ENCODE measurements around the gene FSTL3. TPM values are rescaled to one million over a fixed set of nuclear protein-coding genes. Genes with fewer than 3 reads are reported as not detected.

Gene FSTL3
- total and polyA plus RNA-seq, 3 donors from 2014 or later: 98.6 to 397 (median 343) TPM

DNA sequence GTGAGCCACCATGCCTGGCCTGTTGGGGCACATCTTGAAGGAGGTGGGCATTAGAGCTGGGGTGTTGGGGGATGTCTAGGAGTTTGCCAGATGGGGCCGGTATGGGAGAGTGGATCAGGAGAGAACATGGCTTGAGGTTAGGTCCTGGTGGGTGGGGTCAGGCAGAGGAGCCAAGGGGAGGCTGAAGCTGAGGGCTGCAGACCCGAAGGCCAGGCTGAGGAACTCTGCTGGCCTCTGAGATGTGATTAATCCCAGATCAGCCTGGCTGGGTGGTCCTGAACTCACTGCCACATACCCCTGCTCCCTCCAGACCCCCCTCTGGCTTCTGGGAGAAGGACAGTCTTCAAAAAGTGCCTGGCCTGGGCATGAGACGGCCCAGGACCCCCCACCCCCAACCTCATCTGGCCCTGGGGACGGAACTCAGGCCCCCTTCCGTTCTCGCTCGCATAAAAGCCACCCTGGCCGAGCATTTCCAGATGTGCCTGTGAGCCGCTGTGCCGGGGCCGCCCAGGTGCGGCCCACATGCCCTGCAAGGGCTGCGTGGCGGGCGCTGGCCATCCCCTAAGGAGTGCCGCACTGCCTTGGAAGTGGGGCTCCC, 2.7 kb downstream of the FSTL3 start:
- Histone ChIP-seq H3K27me3 (no peaks in the 10 kb centered on the region), H3K4me1 (peaks cover 41% of the 10 kb centered on the region), H3K9me3 (no peaks in the 10 kb centered on the region), H3K36me3 (ENCODE audit: low read depth, missing control alignments) (no peaks in the 10 kb centered on the region), H3K27ac (peak overlapping the region; percentile 66 to 94), H3K4me3 (no peak overlapping the region)
- no peak for DNase-seq
- 46 to 78% methylated on average over 3 to 16 of the region's 16 CpGs for WGBS, 2 donors
- TF ChIP-seq POLR2A (IDR thresholded peaks at IDR 0.05): no peak
- TF ChIP-seq, protein P1, sequence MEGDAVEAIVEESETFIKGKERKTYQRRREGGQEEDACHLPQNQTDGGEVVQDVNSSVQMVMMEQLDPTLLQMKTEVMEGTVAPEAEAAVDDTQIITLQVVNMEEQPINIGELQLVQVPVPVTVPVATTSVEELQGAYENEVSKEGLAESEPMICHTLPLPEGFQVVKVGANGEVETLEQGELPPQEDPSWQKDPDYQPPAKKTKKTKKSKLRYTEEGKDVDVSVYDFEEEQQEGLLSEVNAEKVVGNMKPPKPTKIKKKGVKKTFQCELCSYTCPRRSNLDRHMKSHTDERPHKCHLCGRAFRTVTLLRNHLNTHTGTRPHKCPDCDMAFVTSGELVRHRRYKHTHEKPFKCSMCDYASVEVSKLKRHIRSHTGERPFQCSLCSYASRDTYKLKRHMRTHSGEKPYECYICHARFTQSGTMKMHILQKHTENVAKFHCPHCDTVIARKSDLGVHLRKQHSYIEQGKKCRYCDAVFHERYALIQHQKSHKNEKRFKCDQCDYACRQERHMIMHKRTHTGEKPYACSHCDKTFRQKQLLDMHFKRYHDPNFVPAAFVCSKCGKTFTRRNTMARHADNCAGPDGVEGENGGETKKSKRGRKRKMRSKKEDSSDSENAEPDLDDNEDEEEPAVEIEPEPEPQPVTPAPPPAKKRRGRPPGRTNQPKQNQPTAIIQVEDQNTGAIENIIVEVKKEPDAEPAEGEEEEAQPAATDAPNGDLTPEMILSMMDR (IDR thresholded peaks at IDR 0.05): no peak
- intact Hi-C loops (cut with DNase I; ENCODE audit: low total_unique reads): no loop called here

DNA sequence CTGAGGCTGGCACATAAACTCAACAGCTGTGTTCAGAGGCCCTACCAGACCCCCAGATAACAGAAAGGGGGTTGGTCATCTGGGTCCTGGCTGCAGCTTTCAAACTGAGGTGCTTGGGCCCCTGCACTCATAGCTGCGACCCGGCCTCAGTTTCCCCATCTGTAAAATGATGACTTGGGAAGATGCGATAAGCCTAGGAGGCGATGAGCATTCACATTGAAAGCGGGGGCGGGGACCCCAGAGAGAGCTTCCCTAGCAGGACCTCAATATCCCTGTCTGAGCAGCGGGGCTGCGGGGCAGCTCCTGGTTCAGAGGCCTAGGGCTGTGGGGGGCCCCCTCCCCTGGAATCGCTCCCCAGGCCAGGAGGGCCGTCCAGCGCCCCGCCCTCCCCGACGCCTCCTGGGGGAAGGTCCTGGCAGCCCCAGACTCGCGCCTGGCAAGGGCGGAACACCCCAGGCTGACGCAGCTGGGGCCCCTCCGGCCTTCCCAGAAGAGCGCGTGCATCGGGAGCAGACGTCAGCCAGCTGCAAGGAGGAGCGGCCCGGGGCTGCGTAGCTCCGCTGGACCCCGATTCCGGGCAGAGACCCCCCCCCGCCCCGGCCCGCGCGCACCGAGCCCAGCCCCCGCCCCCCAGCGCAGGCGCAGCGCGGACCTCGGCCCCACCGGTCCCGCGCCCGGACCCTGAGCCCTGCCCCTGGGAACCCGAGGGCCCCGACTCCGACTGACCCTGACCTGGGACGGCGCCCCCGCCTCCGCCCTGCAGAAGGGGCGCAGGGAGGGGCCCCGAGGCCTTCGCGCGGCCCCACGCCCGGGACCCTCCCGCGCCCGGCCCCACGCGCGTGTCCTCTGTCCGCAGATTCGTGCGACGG, 3.5 kb downstream of the FSTL3 start:
- intact Hi-C loops (cut with DNase I; ENCODE audit: low total_unique reads): no loop called here
- Histone ChIP-seq H3K27ac (peak overlapping the region; percentile 66 to 94), H3K36me3 (ENCODE audit: low read depth, missing control alignments) (no peaks in the 10 kb centered on the region), H3K4me1 (peaks cover 33% of the 10 kb centered on the region), H3K27me3 (no peaks in the 10 kb centered on the region), H3K4me3 (peak overlapping the region; percentile 61 to 76), H3K9me3 (no peaks in the 10 kb centered on the region)
- peak; percentile 67 for DNase-seq
- whole genome bisulfite sequencing, 2 donors: 5 to 17% methylated on average over 6 to 55 of the region's 69 CpGs
- no peak for TF ChIP-seq POLR2A (IDR thresholded peaks at IDR 0.05)
- TF ChIP-seq, protein P1 (IDR thresholded peaks at IDR 0.05): no peak

DNA sequence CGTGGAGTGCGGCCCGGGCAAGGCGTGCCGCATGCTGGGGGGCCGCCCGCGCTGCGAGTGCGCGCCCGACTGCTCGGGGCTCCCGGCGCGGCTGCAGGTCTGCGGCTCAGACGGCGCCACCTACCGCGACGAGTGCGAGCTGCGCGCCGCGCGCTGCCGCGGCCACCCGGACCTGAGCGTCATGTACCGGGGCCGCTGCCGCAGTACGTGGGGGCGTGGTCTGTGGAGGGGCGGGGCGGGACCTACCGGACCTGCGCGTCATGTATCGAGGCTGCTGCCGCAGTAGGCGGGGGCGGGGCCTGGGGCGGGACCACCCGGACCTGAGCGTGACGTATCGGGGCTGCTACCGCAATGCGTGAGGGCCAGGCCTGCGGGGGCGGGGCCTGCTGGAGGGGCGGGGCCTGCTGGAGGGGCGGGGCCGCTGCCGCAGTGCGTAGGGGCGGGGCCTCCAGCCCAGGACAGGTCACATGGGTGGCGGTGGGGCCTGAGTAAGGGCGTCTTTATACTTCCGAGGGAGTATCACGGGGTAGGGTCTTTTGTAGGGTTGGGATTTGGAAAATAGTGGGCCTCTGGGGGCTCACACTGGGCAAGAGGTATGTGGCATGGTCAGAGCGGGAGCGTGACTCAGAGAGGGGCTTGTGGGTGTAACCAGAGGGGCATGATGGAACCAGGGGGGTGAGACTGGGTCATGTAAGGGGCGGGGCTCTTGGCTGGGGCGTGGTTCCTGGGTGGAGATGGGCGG, 4.3 kb downstream of the FSTL3 start:
- peak; percentile 100 for DNase-seq
- Histone ChIP-seq H3K9me3 (no peaks in the 10 kb centered on the region), H3K27ac (peak overlapping the region; percentile 88 to 94), H3K36me3 (ENCODE audit: low read depth, missing control alignments) (no peaks in the 10 kb centered on the region), H3K4me1 (peaks cover 25% of the 10 kb centered on the region), H3K27me3 (no peaks in the 10 kb centered on the region), H3K4me3 (peak overlapping the region; percentile 61 to 76)
- intact Hi-C loops (cut with DNase I; ENCODE audit: low total_unique reads): no loop called here
- TF ChIP-seq, protein P1 (IDR thresholded peaks at IDR 0.05): peak; percentile 40 to 54 (median 44)
- TF ChIP-seq POLR2A (IDR thresholded peaks at IDR 0.05): peak; percentile 68
- 1 to 5% methylated on average over 22 to 56 of the region's 70 CpGs for WGBS, 2 donors

DNA sequence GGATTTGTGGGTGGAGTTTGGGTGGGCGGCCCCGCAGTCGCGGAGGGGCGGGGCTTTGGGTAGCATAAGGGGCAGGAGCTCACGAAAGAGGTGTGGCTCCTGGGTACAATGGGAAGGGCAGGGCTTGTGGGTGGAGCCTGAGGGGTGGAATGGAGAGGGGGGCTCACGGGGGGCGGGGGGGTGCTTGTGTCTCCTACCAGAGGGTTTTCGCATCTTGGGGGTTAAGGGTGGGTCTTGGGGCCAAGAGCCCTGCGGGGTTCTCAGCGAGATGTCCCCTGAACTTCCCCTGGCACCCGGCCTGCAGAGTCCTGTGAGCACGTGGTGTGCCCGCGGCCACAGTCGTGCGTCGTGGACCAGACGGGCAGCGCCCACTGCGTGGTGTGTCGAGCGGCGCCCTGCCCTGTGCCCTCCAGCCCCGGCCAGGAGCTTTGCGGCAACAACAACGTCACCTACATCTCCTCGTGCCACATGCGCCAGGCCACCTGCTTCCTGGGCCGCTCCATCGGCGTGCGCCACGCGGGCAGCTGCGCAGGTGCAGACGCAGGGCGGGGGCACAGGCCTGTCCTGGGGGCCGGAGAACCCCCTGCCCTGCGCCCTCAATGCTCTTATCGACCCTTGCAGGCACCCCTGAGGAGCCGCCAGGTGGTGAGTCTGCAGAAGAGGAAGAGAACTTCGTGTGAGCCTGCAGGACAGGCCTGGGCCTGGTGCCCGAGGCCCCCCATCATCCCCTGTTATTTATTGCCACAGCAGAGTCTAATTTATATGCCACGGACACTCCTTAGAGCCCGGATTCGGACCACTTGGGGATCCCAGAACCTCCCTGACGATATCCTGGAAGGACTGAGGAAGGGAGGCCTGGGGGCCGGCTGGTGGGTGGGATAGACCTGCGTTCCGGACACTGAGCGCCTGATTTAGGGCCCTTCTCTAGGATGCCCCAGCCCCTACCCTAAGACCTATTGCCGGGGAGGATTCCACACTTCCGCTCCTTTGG, 5.1 kb downstream of the FSTL3 start:
- peak; percentile 93 for DNase-seq
- Histone ChIP-seq H3K36me3 (ENCODE audit: low read depth, missing control alignments) (no peaks in the 10 kb centered on the region), H3K27ac (peak overlapping the region; percentile 88 to 94), H3K4me1 (peaks cover 20% of the 10 kb centered on the region), H3K27me3 (no peaks in the 10 kb centered on the region), H3K4me3 (peak overlapping the region; percentile 61 to 76), H3K9me3 (no peaks in the 10 kb centered on the region)
- 54 to 65% methylated on average over 7 to 53 of the region's 54 CpGs for WGBS, 2 donors
- intact Hi-C loops (cut with DNase I; ENCODE audit: low total_unique reads): no loop called here
- no peak for TF ChIP-seq POLR2A (IDR thresholded peaks at IDR 0.05)
- TF ChIP-seq, protein P1 (IDR thresholded peaks at IDR 0.05): no peak

Measured in testis (tissue), 3 donors.